Ishikawa (cell line): Measurements from ENCODE around the gene TSPAN5.

Experiments
- CEBPB ChIP-seq: IDR thresholded peaks from 2 replicates; pipeline ENCODE4 v1.6.1; 2012
- CREB1 ChIP-seq: IDR thresholded peaks from 2 replicates; pipeline ENCODE4 v1.6.1; 2012; ENCODE audit warnings: low read depth
- EGR1 ChIP-seq: IDR thresholded peaks from 2 replicates; pipeline ENCODE4 v1.6.1; 2012
- EP300 ChIP-seq: IDR thresholded peaks from 2 replicates; pipeline ENCODE4 v1.6.1; 2012; ENCODE audit warnings: borderline replicate concordance
- FOXM1 ChIP-seq: IDR thresholded peaks from 2 replicates; pipeline ENCODE4 v1.6.1; 2012; ENCODE audit warnings: low read depth, borderline replicate concordance
- MAX ChIP-seq: IDR thresholded peaks from 2 replicates; pipeline ENCODE4 v1.6.1; 2012
- NFIC ChIP-seq: IDR thresholded peaks from 2 replicates; pipeline ENCODE4 v1.6.1; 2012
- RAD21 ChIP-seq: IDR thresholded peaks from 2 replicates; pipeline ENCODE4 v1.6.1; 2012; ENCODE audit warnings: low read depth
- REST ChIP-seq: IDR thresholded peaks from 2 replicates; pipeline ENCODE4 v1.6.1; 2012; ENCODE audit warnings: low read depth, mild to moderate bottlenecking
- TAF1 ChIP-seq: IDR thresholded peaks from 2 replicates; pipeline ENCODE4 v1.6.1; 2012; ENCODE audit warnings: low read depth, mild to moderate bottlenecking
- TCF12 ChIP-seq: IDR thresholded peaks from 2 replicates; pipeline ENCODE4 v1.6.1; 2012; ENCODE audit warnings: low read depth
- TEAD4 ChIP-seq: IDR thresholded peaks from 2 replicates; pipeline ENCODE4 v1.6.1; 2012
- USF1 ChIP-seq: IDR thresholded peaks from 2 replicates; pipeline ENCODE4 v1.6.1; 2012
- YY1 ChIP-seq: IDR thresholded peaks from 2 replicates; pipeline ENCODE4 v1.6.1; 2012; ENCODE audit warnings: low read depth
- ZBTB7A ChIP-seq: IDR thresholded peaks from 2 replicates; pipeline ENCODE4 v1.6.1; 2012; ENCODE audit warnings: low read depth

Gene TSPAN5

GRCh38 chr4:98521486-98521885 is 136.9 kb downstream of the TSPAN5 start:
- TF ChIP-seq ZBTB7A (no peak), EGR1 (no peak), CEBPB (no peak), TCF12 (no peak), USF1 (no peak), FOXM1 (no peak), CREB1 (no peak), TEAD4 (no peak), MAX (no peak), YY1 (no peak), EP300 (no peak), TAF1 (no peak), RAD21 (no peak), REST (no peak), NFIC (no peak)

- TF ChIP-seq TCF12 (no peak), USF1 (no peak), MAX (no peak), YY1 (no peak), RAD21 (no peak), NFIC (no peak)
Measured at GRCh38 chr4:98519268-98519977, 139.0 kb downstream of the TSPAN5 start.

- no peak for TF ChIP-seq REST
Measured at GRCh38 chr4:98518559-98519267, 139.7 kb downstream of the TSPAN5 start.

- TF ChIP-seq CREB1 (no peak), MAX (no peak)
Measured at GRCh38 chr4:98517218-98518021, 141.0 kb downstream of the TSPAN5 start.

- TF ChIP-seq TEAD4 (no peak), MAX (no peak), EP300 (no peak), YY1 (no peak), EGR1 (no peak), CREB1 (no peak), RAD21 (no peak), CEBPB (no peak), FOXM1 (no peak), TCF12 (no peak)
Measured at GRCh38 chr4:98516441-98517217, 141.8 kb downstream of the TSPAN5 start.
